ENCODE results near the gene MED17. TPM values are rescaled to one million over a fixed set of nuclear protein-coding genes. Genes with fewer than 3 reads are reported as not detected.

MED17 gene
- total RNA-seq, 1 experiment from 2014 or later: 26.9 TPM

DNA sequence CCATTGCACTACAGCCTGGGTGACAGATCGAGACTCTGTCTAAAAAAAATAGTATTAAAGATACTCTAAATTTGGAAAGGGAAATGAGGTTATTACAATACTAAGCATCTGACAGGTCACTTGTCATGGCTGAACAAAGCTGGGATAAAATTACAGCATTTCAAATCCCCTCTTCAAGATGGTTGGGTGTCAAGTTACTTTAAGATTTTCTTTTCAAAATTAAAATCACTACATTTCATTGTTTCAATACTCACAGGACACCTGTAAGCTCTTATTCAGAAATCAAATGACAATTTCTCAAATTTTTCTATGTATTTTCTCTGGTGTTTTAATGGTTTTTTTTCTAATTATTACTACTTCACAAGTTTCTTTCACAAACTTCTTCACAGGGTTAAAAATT is 48.5 kb upstream of the MED17 start:
- peaks cover 39% of the 10 kb centered on the region for H3K4me1 ChIP-seq (replicated peaks; ENCODE audit: insufficient read depth)
- peak overlapping the region; percentile 98 for H3K4me2 ChIP-seq
- intact Hi-C loops (cut with micrococcal nuclease; ENCODE audit: unreplicated experiment): no loop called here
- no TSS peak for BruUV-seq (replicated peaks)
- H3K79me2 ChIP-seq (ENCODE audit: low read depth): peaks cover 87% of the 10 kb centered on the region
- no peaks in the 10 kb centered on the region for H3K9me2 ChIP-seq (ENCODE audit: insufficient read depth)
- peak overlapping the region; percentile 81; the same call in 1 of the 2 replicates for H3K4me3 ChIP-seq
- H3K27ac ChIP-seq: peak overlapping the region; percentile 99
- TF ChIP-seq EZH2 (IDR thresholded peaks at IDR 0.05; ENCODE audit: low read depth) (no peak), CTCF (conservative IDR thresholded peaks at IDR 0.05) (no peak)
- no peaks in the 10 kb centered on the region for H3K9me3 ChIP-seq (ENCODE audit: insufficient read depth, low read depth)
- no peaks in the 10 kb centered on the region for H3K27me3 ChIP-seq (ENCODE audit: insufficient read depth, low read depth)
- no peak overlapping the region for H2AFZ ChIP-seq
- peaks cover 94% of the 10 kb centered on the region for H4K20me1 ChIP-seq (ENCODE audit: insufficient read depth)
- no peak for DNase-seq
- peaks cover 100% of the 10 kb centered on the region for H3F3A ChIP-seq (ENCODE audit: insufficient read depth, low read depth)
- H3K36me3 ChIP-seq (ENCODE audit: low read depth): peaks cover 100% of the 10 kb centered on the region
- CTCF ChIA-PET: no interaction called here
- POLR2A ChIA-PET (ENCODE audit: unreplicated experiment): no interaction called here

DNA sequence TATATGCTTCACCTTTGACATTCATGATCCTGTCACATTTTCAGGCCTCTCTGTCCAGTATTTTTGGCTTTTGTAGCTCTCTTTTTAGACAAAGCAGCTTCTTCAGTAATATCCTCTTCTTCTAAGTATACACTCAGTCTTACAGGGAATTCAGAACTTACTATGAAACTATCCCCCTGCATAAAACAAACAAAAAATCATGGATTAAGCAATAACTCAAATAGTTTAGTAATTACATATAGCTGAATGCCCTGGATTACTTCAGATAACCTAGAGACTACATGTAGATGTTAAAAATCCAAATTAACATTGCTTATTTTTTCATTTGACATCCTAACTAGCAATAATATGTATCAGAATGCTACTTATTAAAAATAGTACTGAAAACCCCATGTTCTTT is 48.0 kb upstream of the MED17 start:
- Histone ChIP-seq H4K20me1 (ENCODE audit: insufficient read depth) (peaks cover 89% of the 10 kb centered on the region), H3K79me2 (ENCODE audit: low read depth) (peaks cover 92% of the 10 kb centered on the region), H3K4me3 (peak overlapping the region; percentile 81; the same call in 1 of the 2 replicates), H3K27ac (peak overlapping the region; percentile 99), H3K9me2 (ENCODE audit: insufficient read depth) (no peaks in the 10 kb centered on the region), H3K27me3 (ENCODE audit: insufficient read depth, low read depth) (no peaks in the 10 kb centered on the region), H3K4me2 (peak overlapping the region; percentile 98), H3K36me3 (ENCODE audit: low read depth) (peaks cover 96% of the 10 kb centered on the region), H2AFZ (no peak overlapping the region), H3F3A (ENCODE audit: insufficient read depth, low read depth) (peaks cover 100% of the 10 kb centered on the region), H3K4me1 (replicated peaks; ENCODE audit: insufficient read depth) (peaks cover 39% of the 10 kb centered on the region), H3K9me3 (ENCODE audit: insufficient read depth, low read depth) (no peaks in the 10 kb centered on the region)
- POLR2A ChIA-PET (ENCODE audit: unreplicated experiment): no interaction called here
- TF ChIP-seq EZH2 (IDR thresholded peaks at IDR 0.05; ENCODE audit: low read depth): no peak
- TF ChIP-seq CTCF (conservative IDR thresholded peaks at IDR 0.05): no peak
- BruUV-seq (replicated peaks): no TSS peak
- peak in 1 of 2 experiments; percentile 63 for DNase-seq
- intact Hi-C loops (cut with micrococcal nuclease; ENCODE audit: unreplicated experiment): no loop called here
- CTCF ChIA-PET: no interaction called here

DNA sequence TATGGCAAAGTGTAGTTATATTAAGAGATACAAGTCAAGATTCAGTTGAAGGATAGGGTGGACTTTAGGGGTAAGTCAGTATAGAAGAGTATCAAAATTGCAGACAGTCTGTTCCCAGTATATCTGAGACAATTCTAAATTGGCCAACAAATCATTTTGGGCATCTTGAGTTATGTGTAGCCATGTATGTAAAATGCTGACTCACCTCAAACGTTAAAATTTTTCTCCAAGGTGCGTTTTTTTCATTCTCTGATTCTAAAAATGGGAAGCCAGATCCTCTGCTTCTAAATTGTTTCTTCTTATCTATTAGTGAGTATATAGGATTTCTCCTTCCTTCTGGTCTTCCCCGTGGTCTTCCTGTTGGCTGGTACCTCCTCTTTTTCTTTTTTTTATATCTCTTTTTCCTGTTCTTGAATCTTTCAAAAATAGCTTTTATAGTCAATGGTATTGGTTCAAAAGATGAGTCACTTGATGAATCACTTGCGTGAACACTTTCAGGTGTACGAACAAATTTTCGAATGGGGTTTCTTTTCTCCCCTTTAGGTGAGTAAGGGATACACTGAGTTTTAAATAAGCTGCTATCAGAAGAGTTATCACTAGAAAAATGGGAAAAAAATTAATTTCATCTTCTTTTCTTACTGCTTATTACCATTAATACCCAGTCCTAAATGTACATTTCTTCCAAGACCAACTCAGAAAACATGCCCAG is 46.0 kb upstream of the MED17 start:
- Histone ChIP-seq H3K27me3 (ENCODE audit: insufficient read depth, low read depth) (no peaks in the 10 kb centered on the region), H3F3A (ENCODE audit: insufficient read depth, low read depth) (peaks cover 94% of the 10 kb centered on the region), H3K9me3 (ENCODE audit: insufficient read depth, low read depth) (no peaks in the 10 kb centered on the region), H3K4me3 (peak overlapping the region; percentile 81), H3K9me2 (ENCODE audit: insufficient read depth) (no peaks in the 10 kb centered on the region), H3K79me2 (ENCODE audit: low read depth) (peaks cover 93% of the 10 kb centered on the region), H4K20me1 (ENCODE audit: insufficient read depth) (peaks cover 69% of the 10 kb centered on the region), H3K27ac (peak overlapping the region; percentile 99), H3K4me1 (replicated peaks; ENCODE audit: insufficient read depth) (peaks cover 45% of the 10 kb centered on the region), H3K4me2 (peak overlapping the region; percentile 98), H2AFZ (no peak overlapping the region), H3K36me3 (ENCODE audit: low read depth) (peaks cover 76% of the 10 kb centered on the region)
- TF ChIP-seq CTCF (conservative IDR thresholded peaks at IDR 0.05): no peak
- TF ChIP-seq EZH2 (IDR thresholded peaks at IDR 0.05; ENCODE audit: low read depth): no peak
- no TSS peak for BruUV-seq (replicated peaks)
- DNase-seq: peak in 1 of 2 experiments; percentile 80
- ChIA-PET CTCF (interaction anchor here (0.6 kb wide), 1 partner anchor 1004 kb away, joined by 3 read pairs; no protein-coding TSS in a partner anchor), POLR2A (ENCODE audit: unreplicated experiment) (interaction anchor here (0.6 to 0.7 kb wide), 2 partner anchors 44 to 57 kb away, joined by 4 to 8 read pairs; no protein-coding TSS in a partner anchor)
- intact Hi-C loops (cut with micrococcal nuclease; ENCODE audit: unreplicated experiment): no loop called here
